Body of pancreas (tissue), 4 donors: ENCODE data around the gene GRIN1.

Source experiments
- POLR2A ChIP-seq, 3 donors: fragments of 450-650 bp; IDR thresholded peaks; one replicate each; pipeline ENCODE4 v1.6.1; 2016; ENCODE audit warnings: antibody characterized with exemption in 3 of 3, mild to moderate bottlenecking in 2 of 3
- TF ChIP-seq, protein P1 (sequence below), 7 experiments: fragments of 450-650 bp in 4 of 7; fragments of 200-600 bp in 3 of 7; sonication (generic) in 3 of 7; IDR thresholded peaks; one replicate each; pipeline ENCODE4 v1.5.1; 2016 to 2019; ENCODE audit warnings: antibody characterized with exemption in 7 of 7

DNA sequence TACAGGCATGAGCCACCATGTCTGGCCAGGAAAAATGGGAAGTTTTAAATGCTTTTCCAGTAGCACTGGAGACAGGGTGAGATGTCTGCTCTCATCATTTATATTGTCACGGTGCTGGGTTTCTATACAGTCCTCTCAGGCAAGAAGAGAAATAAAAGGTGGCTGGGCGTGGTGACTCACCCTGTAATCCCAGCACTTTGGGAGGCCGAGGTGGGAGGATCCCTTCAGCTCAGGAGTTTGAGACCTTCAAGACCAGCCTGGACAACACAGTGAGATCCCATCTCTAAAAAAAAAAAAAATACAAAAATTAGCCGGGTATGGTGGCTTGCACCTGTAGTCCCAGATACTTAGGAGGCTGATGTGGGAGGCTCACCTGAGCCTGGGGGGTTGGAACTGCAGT, 4.8 kb upstream of the GRIN1 start:
- TF ChIP-seq, protein P1, sequence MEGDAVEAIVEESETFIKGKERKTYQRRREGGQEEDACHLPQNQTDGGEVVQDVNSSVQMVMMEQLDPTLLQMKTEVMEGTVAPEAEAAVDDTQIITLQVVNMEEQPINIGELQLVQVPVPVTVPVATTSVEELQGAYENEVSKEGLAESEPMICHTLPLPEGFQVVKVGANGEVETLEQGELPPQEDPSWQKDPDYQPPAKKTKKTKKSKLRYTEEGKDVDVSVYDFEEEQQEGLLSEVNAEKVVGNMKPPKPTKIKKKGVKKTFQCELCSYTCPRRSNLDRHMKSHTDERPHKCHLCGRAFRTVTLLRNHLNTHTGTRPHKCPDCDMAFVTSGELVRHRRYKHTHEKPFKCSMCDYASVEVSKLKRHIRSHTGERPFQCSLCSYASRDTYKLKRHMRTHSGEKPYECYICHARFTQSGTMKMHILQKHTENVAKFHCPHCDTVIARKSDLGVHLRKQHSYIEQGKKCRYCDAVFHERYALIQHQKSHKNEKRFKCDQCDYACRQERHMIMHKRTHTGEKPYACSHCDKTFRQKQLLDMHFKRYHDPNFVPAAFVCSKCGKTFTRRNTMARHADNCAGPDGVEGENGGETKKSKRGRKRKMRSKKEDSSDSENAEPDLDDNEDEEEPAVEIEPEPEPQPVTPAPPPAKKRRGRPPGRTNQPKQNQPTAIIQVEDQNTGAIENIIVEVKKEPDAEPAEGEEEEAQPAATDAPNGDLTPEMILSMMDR (IDR thresholded peaks at IDR 0.05), result no peak
- no peak for TF ChIP-seq POLR2A (IDR thresholded peaks at IDR 0.05)
